Stimulated activated naive CD4-positive, alpha-beta T cell (primary cell): ENCODE measurements around the gene WDR70.
"Not testable (repeated sequence)": the region's sequence is repeated elsewhere in the genome, so short reads cannot be mapped to it uniquely, and the experiment has no call there.

ENCODE experiments used
- DNase-seq, 6 experiments: peaks; one replicate each; lab custom pipeline; 2025; lab: John Stamatoyannopoulos, UW

The WDR70 gene

DNA sequence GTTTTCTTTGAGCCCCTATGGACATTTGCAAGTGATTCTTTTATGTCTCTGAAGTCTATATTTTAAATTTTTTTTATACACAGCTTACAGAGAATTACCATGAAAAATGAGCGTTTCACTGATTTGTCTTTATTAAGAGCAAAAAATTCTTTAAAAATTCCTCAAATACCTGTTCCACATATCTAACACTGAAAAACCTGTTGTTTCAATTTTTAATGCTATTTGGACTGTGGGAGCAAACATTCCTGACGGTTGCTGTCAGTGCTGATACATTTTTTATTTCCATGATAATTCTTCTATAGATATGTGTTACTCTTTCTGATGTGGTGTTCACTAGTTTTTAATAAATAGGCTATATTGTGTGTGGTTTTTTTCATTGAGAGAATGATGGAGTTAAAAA, 261.0 kb downstream of the WDR70 start:
- DNase-seq, result no peak

DNA sequence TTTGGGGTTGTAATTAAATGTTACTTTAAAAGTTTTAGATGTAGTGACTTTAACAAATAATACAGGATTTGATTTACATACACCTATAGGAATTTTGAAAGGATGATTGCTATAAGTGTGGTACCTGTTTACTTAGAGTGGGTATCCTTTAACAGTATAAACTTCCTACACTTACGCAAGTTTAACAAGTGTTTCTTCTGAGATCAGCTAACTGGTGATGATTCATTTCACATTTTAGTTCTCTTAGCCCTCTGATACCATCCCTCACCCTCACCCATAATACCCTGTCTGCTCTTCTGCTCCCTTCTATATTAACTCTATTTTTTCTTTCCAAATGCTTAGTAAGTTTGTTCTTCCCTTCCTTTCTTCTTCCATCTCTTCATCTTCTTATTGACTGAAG, 262.8 kb downstream of the WDR70 start:
- no peak for DNase-seq

DNA sequence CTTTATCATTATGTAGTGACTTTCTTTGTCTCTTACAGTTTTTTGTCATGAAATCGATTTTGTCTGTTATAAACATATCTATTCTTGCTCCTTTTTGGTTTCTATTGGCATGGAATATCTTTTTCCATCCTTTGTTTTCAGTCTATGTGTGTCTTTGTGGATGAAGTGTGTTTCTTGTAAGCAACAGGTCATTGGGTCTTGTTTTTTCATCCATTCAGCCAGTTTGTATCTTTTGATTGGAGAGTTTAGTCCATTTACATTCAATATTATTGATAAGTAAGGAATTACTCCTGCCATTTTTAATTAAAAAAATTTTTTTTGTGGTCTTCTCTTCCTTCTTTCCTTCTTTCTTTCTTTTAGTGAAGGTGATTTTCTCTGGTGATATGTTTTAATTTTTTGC, 266.6 kb downstream of the WDR70 start:
- no peak for DNase-seq

DNA sequence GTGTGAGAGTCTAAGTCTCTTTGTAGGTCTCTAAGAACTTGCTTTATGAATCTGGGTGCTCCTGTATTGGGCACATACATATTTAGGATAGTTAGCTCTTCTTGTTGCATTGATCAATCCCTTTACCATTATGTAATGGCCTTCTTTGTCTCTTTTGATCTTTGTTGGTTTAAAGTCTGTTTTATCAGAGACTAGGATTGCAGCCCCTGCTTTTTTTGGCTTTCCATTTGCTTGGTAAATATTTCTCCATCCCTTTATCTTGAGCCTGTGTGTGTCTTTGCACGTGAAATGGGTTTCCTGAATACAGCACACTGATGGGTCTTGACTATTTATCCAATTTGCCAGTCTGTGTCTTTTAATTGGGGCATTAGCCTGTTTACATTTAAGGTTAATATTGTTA, 275.4 kb downstream of the WDR70 start:
- DNase-seq, result not testable (repeated sequence)

DNA sequence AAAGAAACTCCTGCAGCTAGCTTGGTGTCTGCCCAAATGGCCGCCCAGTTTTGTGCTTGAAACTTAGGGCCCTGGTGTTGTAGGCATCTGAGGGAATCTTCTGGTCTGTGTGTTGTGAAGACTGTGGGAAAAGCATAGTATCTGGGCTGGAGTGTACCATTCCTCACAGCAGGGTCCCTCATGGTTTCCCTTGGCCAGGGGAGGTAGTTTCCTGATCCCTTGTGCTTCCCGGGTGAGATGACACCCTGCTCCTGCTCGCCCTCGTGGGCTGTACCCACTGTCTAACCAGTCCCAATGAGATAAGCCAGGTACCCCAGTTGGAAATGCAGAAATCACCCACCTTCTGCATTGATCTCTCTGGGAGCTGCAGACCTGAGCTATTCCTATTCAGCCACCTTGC, 277.9 kb downstream of the WDR70 start:
- no peak for DNase-seq

DNA sequence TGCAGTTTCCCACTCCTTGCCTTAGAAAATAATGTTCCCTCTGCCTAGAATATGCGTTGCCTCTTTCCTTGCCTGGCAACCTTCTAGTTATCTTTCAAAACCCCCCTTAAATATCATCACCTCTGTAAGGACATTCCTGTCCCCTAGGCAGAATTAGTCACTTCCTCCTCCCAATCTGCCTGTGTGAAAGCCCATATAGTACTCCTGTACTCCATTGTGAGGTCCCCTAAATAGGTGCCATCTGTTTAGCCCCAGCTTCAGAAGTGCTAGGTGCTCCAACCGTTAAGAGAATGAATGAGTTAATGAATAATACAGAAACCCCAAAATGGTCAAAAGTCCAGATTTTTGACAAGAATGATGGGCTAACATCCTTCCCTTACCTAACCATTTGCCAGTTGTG, 279.3 kb downstream of the WDR70 start:
- no peak for DNase-seq

DNA sequence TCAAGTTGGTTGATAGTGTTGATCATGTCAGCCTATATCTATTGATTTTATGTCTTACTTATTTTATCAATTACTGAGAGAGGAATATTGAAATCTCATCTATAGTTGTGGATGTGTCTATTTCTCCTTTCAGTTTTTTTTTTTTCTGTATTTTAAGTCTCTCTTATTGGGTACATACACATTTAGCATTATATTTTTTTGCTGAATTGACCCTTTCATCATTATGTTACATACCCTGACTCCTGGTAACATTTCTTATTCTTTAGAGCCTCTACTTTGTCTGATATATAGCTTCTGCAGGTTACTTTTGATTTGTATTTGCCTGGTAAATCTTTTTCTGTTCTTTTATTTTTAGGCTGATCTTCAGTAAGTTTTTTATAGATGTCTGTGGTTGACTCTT, 281.2 kb downstream of the WDR70 start:
- DNase-seq, result no peak

DNA sequence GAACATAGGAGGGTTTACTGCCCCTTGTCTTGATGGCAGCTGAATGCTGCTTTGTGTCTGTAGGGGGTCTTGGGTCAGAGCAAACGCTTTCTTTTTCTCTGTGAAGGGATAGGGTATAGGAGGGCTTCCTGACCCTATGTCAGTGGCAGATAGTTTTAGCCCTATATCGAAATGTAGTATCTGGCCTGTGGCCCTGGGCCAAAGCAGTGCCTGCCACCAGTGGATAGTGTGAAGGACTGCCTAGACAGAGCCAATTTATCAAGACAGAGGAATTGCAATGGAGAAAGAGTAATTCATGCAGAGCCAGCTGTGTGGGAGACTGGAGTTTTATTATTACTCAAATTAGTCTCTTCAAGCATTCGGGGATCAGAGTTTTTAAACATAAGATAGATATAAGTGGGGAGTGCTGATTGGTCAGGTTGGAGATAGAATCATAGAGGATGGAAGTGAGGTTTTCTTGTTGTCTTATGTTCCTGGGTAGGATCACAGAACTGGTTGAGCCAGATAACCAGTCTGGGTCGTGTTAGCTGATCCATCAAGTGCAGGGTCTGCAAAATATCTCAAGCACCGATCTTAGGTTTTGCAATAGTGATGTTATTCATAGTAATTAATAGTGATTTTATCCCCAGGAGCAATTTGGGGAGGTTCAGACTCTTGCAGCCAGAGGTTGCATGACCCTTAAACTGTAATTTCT, 282.3 kb downstream of the WDR70 start:
- DNase-seq, result no peak

DNA sequence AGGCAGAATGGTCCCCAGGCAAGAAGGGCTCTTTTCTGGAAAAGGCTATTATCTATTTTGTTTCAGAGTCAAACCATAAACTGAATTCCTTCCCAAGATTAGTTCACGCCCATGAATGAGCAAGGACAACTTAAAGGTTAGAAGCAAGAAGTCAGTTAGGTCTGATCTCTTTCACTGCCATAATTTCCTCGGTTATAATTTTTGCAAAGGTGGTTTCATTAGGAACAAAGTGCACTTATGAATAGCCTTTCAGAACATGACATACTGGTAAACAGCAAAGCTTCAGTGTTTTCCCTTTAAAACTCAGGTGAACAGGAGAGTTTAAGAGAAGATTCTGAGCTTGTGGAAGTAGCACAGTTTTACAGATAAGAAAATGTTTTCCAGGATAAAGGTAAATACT, 282.8 kb downstream of the WDR70 start:
- DNase-seq, result no peak

DNA sequence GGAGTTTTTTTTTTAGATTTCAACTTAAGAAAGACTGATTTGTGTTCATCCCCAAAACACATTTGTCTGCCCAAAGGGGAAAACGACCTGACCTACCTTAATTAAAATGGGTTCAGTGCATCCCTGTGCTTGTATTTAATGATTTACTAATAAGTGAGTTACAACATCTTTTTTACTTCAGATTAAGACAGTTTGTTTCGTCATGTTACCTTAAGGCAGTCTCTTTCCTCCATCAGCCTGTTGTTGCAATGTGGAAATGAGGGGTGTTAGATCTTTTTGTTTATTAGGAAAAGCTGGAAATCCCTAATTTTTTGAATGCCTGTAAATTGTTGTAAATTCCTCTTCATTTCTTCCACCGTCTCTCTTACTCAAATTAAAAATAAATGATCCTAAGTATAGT, 283.2 kb downstream of the WDR70 start:
- no peak for DNase-seq

DNA sequence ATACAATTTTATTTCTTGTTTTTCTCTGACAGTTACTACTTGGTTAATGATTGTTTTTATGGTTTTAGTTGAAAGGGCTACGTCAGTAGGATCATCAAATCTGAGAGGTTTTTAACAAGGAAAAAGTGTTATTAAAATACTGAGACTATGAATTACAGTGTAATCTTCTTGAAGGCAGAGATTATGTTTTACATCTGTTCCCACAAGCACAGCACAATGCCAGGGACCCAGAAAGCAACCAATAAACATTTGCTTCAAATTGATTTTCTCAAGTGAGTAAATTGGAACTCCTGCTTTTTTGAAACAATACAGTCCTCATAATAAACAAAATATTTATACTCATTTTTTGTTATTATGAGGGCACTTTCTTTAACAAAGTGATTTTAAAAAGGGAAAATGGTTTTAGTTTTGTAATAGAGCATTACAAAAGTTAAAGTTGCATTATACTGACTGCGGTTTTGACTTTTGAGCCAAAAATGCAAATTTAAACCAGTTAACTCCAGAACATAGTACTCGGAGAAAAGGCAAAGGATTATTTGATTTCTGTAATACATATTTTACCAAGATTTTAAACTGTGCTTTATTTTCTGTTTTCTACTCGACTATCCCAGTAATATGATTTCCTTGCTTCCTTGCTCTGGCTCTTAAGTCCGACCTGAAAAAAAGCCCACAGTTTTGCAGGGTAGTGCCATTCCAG, 283.8 kb downstream of the WDR70 start:
- DNase-seq, result no peak

DNA sequence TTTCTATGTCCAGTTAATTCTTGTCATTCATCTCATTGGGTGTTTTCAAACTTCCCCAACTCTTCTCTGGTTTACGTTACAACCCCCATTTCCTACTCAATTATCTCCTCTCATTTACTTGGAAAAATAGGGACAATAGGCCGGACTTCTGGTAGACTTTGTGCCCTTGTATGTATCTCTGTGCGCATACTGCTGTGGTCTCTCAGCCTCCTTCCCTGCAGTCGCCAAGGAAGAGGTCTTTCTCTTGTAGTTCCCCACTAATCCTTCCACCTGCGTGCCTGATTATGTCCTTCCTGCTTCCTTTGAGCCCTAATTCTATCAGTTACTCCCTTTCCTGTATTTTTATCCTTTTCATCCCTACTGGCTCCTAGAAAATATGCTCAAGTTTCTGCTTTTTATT, 284.4 kb downstream of the WDR70 start:
- no peak for DNase-seq

DNA sequence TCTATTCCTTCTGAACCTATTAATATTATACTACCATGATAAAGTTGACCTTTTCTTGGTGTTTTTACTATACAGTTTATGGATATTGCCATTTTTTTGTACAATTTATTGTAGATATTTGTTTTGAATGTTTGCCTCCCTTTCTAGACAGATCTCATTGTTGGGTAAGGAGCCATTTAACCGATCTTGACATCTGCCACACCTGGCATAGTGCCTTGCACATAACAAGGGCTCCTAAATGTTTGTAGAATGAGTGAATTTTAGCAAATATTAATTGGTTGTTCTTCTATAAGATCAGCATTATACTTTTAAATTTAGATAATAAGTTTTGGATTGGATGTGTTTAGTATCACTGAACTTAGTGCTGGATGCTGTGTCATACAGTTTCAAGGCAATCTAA, 285.4 kb downstream of the WDR70 start:
- no peak for DNase-seq

DNA sequence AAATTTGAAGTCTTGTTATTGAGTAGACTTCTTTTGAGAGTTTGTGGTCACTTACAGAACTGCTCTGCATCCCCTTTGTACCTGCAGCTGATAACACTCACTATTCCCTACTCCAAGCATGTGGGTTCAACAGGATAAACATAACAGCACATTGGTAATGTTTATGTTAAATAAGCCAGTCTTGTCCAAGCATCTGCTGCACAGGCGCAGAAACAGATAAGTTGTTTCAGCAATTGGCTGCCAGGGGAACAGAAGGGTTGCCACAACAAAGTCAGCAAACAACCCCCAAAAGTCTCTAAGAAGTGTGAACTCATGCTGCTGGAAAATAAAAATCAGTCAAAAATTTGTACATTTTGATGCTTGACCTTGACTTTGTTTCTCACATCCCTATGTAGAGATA, 286.2 kb downstream of the WDR70 start:
- DNase-seq, result no peak

DNA sequence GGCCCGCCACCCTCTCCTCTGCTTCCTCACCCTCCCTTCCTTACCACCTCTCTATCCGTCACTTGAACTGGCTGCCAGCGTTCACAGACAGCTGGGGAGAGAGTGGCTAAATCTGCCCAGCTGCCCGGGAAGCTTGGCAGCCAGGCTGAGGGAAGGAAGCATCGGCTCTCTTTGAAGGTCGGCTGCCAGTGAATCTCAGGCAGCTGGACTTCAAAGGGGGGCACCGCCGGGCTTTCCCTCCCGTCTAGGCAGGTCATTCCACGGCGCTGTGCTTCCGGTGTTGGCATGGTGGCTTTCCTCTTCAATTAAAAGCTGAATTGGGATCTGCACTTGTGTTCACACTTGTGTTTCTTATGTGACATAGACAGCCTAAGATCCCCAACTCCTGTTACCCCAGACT, 286.8 kb downstream of the WDR70 start:
- no peak for DNase-seq

DNA sequence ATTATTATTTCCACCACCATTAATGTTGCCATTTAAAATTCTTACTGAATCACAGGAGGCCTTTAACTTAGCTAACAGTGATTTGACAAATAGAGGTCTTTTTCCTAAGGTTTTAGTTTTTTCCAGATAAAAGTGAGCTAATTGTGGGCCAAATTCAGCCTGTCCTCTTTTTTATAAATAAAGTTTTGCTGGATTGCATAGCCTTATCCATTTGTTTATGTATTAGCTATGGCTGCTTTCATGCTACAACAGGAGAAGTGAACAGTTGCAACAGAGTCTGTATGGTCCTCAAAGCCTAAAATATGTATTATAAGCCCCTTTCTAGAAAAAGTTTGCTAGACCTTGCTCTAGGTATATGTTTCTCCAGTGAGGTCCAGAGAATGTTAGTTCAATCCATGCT, 288.3 kb downstream of the WDR70 start:
- no peak for DNase-seq

DNA sequence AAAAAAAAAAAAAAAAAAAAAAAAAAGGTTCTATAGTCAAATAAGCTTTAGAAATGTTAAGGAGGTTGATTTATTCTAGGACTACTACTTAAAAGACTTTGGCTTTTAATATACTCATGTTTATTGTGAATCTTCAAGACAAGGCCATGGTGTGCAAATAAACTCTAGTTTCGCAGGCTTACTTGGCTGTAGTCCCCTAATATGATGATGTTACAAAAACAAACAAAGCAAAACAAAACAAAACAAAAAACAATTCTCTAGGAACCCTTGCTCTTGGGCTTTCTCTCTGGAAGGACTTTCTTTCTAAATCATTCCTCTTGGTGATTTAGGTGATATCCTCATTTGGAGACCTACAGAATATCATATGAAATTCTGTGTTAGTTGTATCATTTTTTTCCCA, 288.7 kb downstream of the WDR70 start:
- no peak for DNase-seq

DNA sequence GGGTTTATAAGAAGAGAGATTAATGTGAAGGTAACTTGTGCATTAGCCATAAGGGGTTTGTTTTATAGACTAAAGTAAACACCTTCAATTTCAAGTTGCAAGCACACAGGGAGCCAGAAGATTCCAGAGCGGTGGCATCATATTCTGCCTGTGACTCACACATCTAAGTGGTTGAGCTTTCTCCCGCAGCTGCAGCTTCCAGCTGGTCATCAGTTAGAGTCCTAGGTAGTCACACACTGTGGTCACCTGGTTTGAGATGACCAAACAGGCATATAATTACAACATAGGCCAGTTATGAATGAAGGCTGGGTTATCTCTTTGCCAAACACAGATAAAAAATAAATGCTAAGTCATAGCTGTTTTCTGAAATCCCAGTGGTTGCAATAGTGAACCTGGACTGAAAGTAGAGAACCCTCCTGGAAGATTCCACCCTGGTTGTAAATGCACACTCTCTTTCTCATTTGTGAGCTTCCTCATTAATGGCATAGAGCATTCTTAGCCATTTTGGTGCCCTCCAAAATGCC, 289.5 kb downstream of the WDR70 start:
- DNase-seq, result no peak

DNA sequence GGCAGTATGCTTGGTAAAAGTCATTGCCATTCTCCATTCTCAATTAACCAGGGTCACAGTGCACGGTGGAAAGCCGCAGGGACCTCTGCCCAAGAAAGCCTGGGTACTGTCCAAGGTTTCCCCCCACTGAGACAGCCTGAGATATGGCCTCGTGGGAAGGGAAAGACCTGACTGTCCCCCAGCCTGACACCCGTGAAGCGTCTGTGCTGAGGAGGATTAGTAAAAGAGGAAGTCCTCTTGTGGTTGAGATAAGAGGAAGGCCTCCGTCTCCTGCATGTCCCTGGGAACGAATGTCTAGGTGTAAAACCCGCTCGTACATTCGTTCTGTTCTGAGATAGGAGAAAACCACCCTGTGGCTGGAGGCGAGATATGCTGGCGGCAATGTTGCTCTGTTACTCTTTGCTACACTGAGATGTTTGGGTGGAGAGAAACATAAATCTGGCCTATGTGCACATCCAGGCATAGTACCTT, 293.0 kb downstream of the WDR70 start:
- not testable (repeated sequence) for DNase-seq

DNA sequence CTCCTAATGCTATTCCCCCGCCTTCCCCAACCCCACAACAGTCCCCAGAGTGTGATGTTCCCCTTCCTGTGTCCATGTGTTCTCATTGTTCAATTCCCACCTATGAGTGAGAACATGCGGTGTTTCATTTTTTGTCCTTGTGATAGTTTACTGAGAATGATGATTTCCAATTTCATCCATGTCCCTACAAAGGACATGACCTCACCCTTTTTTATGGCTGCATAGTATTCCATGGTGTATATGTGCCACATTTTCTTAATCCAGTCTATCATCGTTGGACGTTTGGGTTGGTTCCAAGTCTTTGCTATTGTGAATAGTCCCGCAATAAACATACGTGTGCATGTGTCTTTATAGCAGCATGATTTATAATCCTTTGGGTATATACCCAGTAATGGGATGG, 295.2 kb downstream of the WDR70 start:
- not testable (repeated sequence) for DNase-seq

DNA sequence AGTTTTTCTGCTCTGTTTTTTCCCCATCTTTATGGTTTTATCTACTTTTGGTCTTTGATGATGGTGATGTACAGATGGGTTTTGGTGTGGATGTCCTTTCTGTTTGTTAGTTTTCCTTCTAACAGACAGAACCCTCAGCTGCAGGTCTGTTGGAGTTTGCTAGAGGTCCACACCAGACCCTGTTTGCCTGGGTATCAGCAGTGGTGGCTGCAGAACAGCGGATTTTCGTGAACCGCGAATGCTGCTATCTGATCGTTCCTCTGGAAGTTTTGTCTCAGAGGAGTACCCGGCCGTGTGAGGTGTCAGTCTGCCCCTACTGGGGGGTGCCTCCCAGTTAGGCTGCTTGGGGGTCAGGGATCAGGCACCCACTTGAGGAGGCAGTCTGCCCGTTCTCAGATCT, 300.2 kb downstream of the WDR70 start:
- DNase-seq, result not testable (repeated sequence)

DNA sequence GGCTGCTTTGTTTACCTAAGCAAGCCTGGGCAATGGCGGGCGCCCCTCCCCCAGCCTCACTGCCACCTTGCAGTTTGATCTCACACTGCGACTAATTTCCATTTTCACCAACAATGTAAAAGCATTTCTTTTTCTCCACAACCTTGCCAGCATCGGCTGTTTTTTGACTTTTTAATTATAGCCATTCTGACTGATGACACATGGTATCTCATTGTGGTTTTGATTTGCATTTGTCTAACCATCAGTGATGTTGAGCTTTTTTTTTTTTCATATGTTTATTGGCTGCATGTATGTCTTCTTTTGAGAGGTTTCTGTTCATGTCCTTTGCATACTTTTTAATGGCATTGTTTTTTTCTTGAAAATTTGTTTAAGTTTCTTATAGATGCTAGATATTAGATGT, 300.8 kb downstream of the WDR70 start:
- DNase-seq, result not testable (repeated sequence)

DNA sequence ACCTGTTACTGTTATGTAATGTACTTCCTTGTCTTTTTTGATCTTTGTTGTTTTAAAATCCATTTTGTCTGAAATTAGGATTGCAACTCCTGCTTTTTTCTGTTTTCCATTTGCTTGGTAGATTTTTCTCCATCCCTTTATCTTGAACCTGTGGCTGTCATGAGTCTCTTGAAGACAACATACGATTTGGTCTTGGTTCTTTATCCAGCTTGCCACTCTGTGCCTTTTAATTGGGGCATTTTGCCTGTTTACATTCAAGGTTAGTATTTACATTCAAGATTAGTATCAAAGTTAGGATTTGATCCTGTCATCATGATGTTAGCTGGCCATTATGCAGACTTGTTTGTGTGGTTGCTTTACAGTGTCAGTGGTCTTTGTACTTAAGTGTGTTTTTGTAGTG, 304.0 kb downstream of the WDR70 start:
- DNase-seq, result no peak

DNA sequence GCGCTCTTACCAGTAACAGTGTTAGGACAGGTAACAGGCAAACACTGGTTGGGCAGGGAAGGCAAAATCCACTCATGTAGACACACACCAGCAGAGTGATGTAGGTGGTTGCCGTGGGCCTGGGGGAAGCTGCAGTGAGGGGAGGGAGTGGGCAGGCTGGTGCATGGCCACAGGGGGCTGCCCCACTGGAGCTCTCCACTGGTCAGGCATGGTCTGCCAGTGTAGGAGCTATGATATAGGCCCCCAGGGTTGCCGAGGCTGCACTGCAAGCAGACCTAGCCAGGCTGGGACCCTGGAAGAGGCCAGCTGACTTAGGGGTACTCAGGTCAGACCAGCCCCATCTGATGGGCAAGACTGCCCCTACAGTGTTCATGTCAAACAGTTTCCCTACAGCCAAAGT, 306.1 kb downstream of the WDR70 start:
- DNase-seq, result no peak
